Measurements from ENCODE around the gene NEU2.

NEU2 gene

DNA sequence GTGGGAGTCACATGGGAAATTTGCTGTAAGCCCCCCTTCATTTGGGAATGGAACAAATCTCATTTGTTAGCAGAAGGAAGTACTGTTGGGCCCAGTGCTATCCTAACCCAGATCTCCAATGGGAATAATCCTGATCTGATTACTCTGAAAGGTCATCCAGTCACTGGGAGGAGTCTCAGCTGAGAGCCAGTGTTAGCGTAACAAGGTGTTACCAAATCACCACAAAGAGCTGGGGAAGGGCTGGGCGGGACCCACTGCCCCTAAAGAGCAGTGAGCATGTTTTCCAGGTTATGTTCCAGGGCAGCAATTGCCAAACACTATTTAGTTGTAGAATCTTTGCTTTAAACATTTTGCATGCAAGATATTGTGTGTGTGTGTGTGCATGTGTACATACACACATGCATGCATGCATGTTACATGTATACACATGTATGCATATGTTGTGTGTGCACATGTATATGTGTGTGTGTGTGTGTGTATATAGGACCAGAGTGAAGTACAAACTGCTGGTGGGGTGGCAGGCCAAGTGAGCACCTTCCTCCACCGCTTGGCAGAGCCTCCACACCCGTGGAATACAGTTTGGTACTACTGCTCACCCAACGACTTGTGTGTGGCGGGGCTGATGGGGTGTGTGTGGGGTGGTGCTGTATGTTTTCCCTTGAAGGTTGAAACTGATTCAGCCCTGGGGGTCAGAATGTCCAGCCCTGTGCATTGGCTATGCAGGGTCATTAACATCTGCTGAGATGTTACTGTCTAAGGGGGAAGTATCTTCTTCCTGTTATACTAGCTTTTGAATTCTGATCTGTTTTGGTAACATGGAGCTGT lies 42.9 kb downstream of the NEU2 start:
- TF ChIP-seq, protein P1, sequence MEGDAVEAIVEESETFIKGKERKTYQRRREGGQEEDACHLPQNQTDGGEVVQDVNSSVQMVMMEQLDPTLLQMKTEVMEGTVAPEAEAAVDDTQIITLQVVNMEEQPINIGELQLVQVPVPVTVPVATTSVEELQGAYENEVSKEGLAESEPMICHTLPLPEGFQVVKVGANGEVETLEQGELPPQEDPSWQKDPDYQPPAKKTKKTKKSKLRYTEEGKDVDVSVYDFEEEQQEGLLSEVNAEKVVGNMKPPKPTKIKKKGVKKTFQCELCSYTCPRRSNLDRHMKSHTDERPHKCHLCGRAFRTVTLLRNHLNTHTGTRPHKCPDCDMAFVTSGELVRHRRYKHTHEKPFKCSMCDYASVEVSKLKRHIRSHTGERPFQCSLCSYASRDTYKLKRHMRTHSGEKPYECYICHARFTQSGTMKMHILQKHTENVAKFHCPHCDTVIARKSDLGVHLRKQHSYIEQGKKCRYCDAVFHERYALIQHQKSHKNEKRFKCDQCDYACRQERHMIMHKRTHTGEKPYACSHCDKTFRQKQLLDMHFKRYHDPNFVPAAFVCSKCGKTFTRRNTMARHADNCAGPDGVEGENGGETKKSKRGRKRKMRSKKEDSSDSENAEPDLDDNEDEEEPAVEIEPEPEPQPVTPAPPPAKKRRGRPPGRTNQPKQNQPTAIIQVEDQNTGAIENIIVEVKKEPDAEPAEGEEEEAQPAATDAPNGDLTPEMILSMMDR (IDR thresholded peaks at IDR 0.05), result no peak

DNA sequence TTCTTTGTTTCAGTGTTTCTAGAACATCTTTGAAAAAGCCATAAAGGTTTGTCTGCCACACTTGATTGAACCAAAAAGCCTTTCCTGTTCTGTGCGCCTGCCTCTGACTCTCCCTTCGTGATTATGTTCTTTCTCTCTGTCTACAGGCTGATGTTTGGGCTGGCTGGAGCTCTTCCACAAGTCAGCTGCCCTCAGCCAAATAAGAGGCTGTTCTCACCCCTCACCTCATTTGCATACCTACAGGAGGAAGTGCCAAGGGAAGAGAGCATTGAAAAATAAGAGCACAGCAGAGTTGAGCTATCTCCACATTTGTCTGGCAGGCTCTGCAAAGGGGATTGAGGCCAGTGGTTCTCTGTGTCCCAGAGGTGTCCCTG lies 43.5 kb downstream of the NEU2 start:
- TF ChIP-seq, protein P1 (IDR thresholded peaks at IDR 0.05), result no peak

DNA sequence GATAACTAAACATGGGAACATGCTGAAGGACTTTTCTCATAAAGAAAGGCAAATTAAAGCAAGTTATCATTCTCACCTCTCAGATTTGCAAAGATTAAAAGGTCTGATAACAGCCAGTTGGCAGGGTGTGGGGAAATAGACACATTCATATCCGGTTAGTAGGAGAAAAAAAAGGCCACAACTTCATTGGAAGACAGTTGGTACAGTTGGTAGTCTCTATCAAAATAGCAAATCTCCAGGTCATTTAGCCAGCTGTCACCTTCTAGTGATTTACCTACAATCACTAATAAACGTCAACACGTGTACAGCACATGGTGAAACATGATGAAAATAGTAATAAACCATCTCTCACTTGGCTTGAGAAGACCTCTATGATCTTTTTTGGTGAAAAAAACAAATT lies 44.3 kb downstream of the NEU2 start:
- TF ChIP-seq, protein P1 (IDR thresholded peaks at IDR 0.05), result no peak

DNA sequence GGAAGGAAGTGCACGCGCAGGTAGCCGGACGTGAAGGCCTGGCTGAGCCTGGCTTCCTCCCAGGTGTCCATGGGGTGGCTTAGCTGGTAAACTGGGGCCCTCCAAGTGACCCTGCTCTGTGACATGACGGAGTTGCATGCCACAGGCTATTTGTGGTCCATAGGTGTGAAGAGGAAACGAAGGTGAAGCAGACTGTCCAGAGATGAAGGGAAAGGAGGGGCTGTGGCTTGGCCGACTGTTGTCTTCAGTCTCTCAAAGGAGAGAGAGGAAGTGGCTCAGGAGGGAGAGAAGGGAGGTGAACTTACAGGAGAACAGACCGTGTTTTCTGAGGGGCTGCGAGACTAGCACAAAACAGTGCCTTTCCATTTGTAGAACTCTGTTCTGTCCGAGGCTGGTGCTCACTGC lies 47.0 kb downstream of the NEU2 start:
- TF ChIP-seq, protein P1 (IDR thresholded peaks at IDR 0.05), result no peak

DNA sequence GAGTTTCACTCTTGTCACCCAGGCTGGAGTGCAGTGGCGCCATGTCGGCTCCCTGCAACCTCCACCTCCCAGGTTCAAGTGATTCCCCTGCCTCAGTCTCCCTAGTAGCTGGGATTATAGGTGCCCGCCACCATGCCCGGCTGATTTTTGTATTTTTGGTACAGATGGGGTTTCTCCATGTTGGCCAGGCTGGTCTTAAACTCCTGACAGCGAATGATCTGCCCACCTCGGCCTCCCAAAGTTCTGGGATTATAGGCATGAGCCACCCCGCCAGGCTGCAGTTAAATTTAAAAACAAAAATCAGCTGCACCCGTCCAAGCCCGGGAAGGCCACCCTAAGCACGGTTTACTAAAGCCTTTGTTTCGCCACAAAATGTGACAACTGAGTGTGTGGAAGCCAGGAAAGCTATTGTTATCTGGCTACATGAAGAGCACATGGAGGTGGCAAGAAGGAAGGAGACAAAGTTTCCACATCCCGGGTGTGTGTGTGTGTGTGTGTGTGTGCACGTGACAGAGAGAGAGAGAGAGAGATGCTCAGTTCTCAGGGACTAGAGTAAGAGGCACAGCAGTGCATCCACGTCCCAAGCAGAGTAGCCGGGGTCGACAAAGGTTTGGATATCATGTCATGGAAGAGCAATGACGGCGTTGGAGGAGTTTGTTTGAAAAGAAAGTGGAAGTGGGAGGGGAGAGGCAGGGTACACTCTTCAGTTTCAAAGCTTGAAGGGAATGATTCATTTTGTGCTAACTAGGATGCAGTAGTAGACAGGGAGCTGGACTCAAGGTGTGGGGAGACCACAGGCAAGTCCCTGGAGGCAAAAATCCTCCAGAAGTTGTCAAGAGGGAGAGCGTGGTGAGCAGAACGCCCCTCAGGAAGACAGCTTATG lies 47.7 kb downstream of the NEU2 start:
- TF ChIP-seq, protein P1 (IDR thresholded peaks at IDR 0.05), result no peak

DNA sequence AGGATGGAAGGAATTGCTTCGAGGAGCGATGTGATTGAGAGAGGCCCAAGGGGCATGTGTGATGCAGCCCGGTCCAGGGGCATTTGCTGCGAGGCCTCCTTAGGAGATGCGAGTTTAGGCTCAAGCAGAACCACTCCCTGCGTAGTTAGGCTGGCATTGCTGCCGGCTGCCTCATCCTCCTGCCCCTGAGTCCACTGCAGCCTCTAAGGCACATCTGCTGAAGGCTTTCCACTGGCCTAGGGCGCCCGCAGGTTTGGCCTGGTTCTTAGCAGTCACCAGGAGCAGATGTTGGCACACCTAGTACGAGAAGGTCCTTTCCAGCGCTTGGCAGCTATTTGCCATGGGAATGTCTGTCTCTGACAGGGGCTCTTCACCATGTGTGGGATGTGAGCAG lies 48.4 kb downstream of the NEU2 start:
- TF ChIP-seq, protein P1 (IDR thresholded peaks at IDR 0.05), result no peak

DNA sequence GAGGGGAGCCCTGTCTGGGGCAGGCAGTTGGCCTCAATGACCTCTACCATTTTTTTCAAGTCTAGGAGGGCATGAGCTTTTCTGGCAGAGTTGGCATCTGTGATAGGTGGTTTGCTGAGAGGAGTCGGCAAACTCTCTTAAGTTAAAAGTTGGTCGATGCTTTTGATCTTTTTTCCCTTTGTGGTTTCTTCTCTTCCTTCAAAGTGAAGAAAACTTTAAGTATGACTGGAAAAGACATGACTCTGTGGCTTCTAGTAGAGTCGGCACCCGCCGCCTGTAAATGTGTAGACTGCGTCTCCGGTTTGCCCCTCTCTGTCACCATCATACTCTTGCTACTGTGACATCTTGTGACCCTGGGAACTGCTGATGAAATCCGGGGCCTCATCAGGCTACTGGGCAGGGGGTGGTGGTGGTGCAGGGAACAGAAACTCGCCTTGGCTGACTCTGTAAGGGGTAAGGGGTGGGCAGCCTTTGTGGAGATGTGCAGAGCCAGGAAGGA lies 48.8 kb downstream of the NEU2 start:
- TF ChIP-seq, protein P1 (IDR thresholded peaks at IDR 0.05), result no peak

All from LNCAP (cell line).